Lower lobe of right lung (tissue), 2 donors: ENCODE data around the gene BTD. TPM values are rescaled to one million over a fixed set of nuclear protein-coding genes. Genes with fewer than 3 reads are reported as not detected.

Experiments used
- ATAC-seq, 2 donors: fragments of 200-7000 bp; cut with Tn5 transposase; one replicate each; pipeline ENCODE4 v1.9.1; 2020 to 2022; ENCODE audit warnings: mild to moderate bottlenecking in 2 of 2, moderate library complexity in 2 of 2
- DNase-seq: peaks from one replicate; pipeline ENCODE4 v3.0.0-alpha.2; 2020
- H3K27ac ChIP-seq: fragments of 200-600 bp; one replicate; pipeline ENCODE4 v1.8.0; 2022
- H3K27me3 ChIP-seq: fragments of 200-600 bp; one replicate; pipeline ENCODE4 v1.8.0; 2022; ENCODE audit warnings: low read depth
- H3K36me3 ChIP-seq: fragments of 200-600 bp; one replicate; pipeline ENCODE4 v1.8.0; 2022; ENCODE audit warnings: mild to moderate bottlenecking
- H3K4me1 ChIP-seq: fragments of 200-600 bp; one replicate; pipeline ENCODE4 v1.8.0; 2022
- H3K4me3 ChIP-seq: fragments of 200-600 bp; one replicate; pipeline ENCODE4 v1.8.0; 2022; ENCODE audit warnings: mild to moderate bottlenecking
- H3K9me3 ChIP-seq: fragments of 200-600 bp; one replicate; pipeline ENCODE4 v1.8.0; 2022
- intact Hi-C: fragments of 100-400 bp; cut with DNase I; formaldehyde crosslinking; loops from one replicate; pipeline ENCODE4 v1.11.0; 2022
- total RNA-seq: library from RNA; stranded (reverse); fragmentation: NEBNext Ultra II Directional; extraction: Animal tissue kit (Norgen Biotek cat#: 25700); gene quantifications from one replicate; pipeline ENCODE4 v1.2.1, GENCODE V29; 2021
- TF ChIP-seq, protein P1 (sequence below): fragments of 200-600 bp; IDR thresholded peaks from one replicate; pipeline ENCODE4 v1.8.0; 2022; ENCODE audit warnings: antibody characterized with exemption, mild to moderate bottlenecking
- donor health status: DM: no; HTN: yes; CAD: no; lungs with severe emphysema.

Gene BTD
- total RNA-seq, 1 donor from 2014 or later = 24.2 TPM

- DNase-seq = no peak
- ATAC-seq = peak in 1 of 2 donors; percentile 62
Measured at GRCh38 chr3:15630646-15631350, 29.3 kb downstream of the BTD start.

GRCh38 chr3:15631426-15632211, 30.1 kb downstream of the BTD start:
- Histone ChIP-seq H3K9me3 (no peaks in the 10 kb centered on the region), H3K27ac (no peak overlapping the region), H3K4me3 (no peak overlapping the region), H3K36me3 (no peaks in the 10 kb centered on the region), H3K27me3 (no peaks in the 10 kb centered on the region), H3K4me1 (peaks cover 23% of the 10 kb centered on the region)
- TF ChIP-seq, protein P1, sequence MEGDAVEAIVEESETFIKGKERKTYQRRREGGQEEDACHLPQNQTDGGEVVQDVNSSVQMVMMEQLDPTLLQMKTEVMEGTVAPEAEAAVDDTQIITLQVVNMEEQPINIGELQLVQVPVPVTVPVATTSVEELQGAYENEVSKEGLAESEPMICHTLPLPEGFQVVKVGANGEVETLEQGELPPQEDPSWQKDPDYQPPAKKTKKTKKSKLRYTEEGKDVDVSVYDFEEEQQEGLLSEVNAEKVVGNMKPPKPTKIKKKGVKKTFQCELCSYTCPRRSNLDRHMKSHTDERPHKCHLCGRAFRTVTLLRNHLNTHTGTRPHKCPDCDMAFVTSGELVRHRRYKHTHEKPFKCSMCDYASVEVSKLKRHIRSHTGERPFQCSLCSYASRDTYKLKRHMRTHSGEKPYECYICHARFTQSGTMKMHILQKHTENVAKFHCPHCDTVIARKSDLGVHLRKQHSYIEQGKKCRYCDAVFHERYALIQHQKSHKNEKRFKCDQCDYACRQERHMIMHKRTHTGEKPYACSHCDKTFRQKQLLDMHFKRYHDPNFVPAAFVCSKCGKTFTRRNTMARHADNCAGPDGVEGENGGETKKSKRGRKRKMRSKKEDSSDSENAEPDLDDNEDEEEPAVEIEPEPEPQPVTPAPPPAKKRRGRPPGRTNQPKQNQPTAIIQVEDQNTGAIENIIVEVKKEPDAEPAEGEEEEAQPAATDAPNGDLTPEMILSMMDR = no peak
- ATAC-seq (no peak), DNase-seq (no peak)
- intact Hi-C loops = no loop called here

More at GRCh38 chr3:15630646-15631350, 29.3 kb downstream of the BTD start:
- TF ChIP-seq, protein P1 = no peak
- H3K9me3 ChIP-seq = no peaks in the 10 kb centered on the region
- H3K4me1 ChIP-seq = peaks cover 23% of the 10 kb centered on the region
- peak overlapping the region; percentile 32 for H3K4me3 ChIP-seq
- intact Hi-C loops = no loop called here
- H3K27ac ChIP-seq = no peak overlapping the region
- H3K36me3 ChIP-seq = no peaks in the 10 kb centered on the region
- no peaks in the 10 kb centered on the region for H3K27me3 ChIP-seq

DNA sequence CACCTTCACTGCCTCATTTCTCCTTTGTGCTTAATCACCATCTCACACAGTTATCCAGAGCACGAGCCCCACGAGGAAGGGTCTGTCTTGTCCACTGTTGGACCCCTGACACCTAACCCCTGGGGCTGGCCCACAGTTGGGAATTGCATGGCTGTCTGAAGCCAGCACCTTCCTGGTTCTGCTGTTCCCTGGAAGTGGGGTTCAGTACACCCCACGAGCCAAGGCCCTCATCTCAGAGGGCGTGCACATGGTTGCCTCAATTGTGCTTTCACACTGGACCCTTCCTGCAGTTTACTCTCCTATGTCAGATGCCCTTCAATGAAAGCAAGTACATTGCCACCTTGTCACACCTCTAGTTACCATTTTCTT, 30.7 kb downstream of the BTD start:
- intact Hi-C loops = no loop called here
- H3K27ac ChIP-seq = no peak overlapping the region
- H3K9me3 ChIP-seq = no peaks in the 10 kb centered on the region
- ATAC-seq (no peak), DNase-seq (no peak)
- H3K4me3 ChIP-seq = no peak overlapping the region
- TF ChIP-seq, protein P1 = no peak
- H3K4me1 ChIP-seq = peaks cover 28% of the 10 kb centered on the region
- no peaks in the 10 kb centered on the region for H3K36me3 ChIP-seq
- no peaks in the 10 kb centered on the region for H3K27me3 ChIP-seq

GRCh38 chr3:15633159-15633558, 31.6 kb downstream of the BTD start:
- Histone ChIP-seq H3K9me3 (no peaks in the 10 kb centered on the region), H3K27ac (no peak overlapping the region), H3K4me3 (no peak overlapping the region), H3K27me3 (no peaks in the 10 kb centered on the region), H3K4me1 (peaks cover 35% of the 10 kb centered on the region), H3K36me3 (no peaks in the 10 kb centered on the region)
- TF ChIP-seq, protein P1 = no peak
- intact Hi-C loops = no loop called here
- no peak for ATAC-seq
- no peak for DNase-seq

GRCh38 chr3:15633766-15634598, 32.4 kb downstream of the BTD start:
- peaks cover 35% of the 10 kb centered on the region for H3K4me1 ChIP-seq
- no peaks in the 10 kb centered on the region for H3K9me3 ChIP-seq
- no peaks in the 10 kb centered on the region for H3K36me3 ChIP-seq
- H3K27ac ChIP-seq = no peak overlapping the region
- no peak for ATAC-seq
- H3K27me3 ChIP-seq = no peaks in the 10 kb centered on the region
- intact Hi-C loops = no loop called here
- TF ChIP-seq, protein P1 = no peak
- H3K4me3 ChIP-seq = no peak overlapping the region
- DNase-seq = no peak
